Trophoblast cell (in vitro differentiated cells and primary cell): Measurements from ENCODE around the gene PDIA6.
A peak's percentile ranks its signal among the peaks of the same experiment; 100 is the strongest.
"Not testable (repeated sequence)": the region's sequence is repeated elsewhere in the genome, so short reads cannot be mapped to it uniquely, and the experiment has no call there.

Source experiments
- DNase-seq, 2 donors: peaks; one replicate each; pipeline ENCODE4 v3.0.0-alpha.2; 2016
- H2AFZ ChIP-seq: 2 replicates; pipeline ENCODE4 v1.6.1; 2013; ENCODE audit warnings: low read length, moderate library complexity, mild to moderate bottlenecking; ENCODE audit not compliant: insufficient read depth, poor library complexity
- H2AK5ac ChIP-seq: 2 replicates; pipeline ENCODE4 v1.6.1; 2013; ENCODE audit warnings: mild to moderate bottlenecking, low read length
- H2BK120ac ChIP-seq: 2 replicates; pipeline ENCODE4 v1.6.1; 2013; ENCODE audit warnings: low read length, mild to moderate bottlenecking, moderate library complexity; ENCODE audit not compliant: insufficient read depth, poor library complexity
- H2BK12ac ChIP-seq: 2 replicates; pipeline ENCODE4 v1.6.1; 2013; ENCODE audit warnings: mild to moderate bottlenecking, low read length, moderate library complexity
- H2BK5ac ChIP-seq: 2 replicates; pipeline ENCODE4 v1.6.1; 2013; ENCODE audit warnings: low read length, low read depth, moderate library complexity, mild to moderate bottlenecking; ENCODE audit not compliant: poor library complexity
- H3K14ac ChIP-seq: 2 replicates; pipeline ENCODE4 v1.6.1; 2013; ENCODE audit warnings: mild to moderate bottlenecking, low read length
- H3K18ac ChIP-seq: 2 replicates; pipeline ENCODE4 v1.6.1; 2013; ENCODE audit warnings: mild to moderate bottlenecking, low read length
- H3K23ac ChIP-seq: 2 replicates; pipeline ENCODE4 v1.6.1; 2013; ENCODE audit warnings: low read length
- H3K27ac ChIP-seq: 2 replicates; pipeline ENCODE4 v1.5.1; 2013; ENCODE audit warnings: low read depth, mild to moderate bottlenecking, inconsistent platforms, low read length, moderate library complexity
- H3K27me3 ChIP-seq: 2 replicates; pipeline ENCODE4 v1.6.1; 2013; ENCODE audit warnings: inconsistent platforms, mild to moderate bottlenecking, low read length, moderate library complexity; ENCODE audit not compliant: insufficient read depth
- H3K36me3 ChIP-seq, 2 experiments: 1 replicate in 1 of 2; 2 replicates in 1 of 2; pipeline ENCODE4 v1.6.1; 2013; ENCODE audit warnings: low read length in 2 of 2, mild to moderate bottlenecking in 2 of 2, moderate library complexity in 1 of 2; ENCODE audit not compliant: insufficient read depth in 2 of 2, control insufficient read depth in 1 of 2
- H3K4ac ChIP-seq: 2 replicates; pipeline ENCODE4 v1.6.1; 2013; ENCODE audit warnings: low read depth, mild to moderate bottlenecking, low read length, moderate library complexity
- H3K4me1 ChIP-seq, 2 experiments: 1 replicate in 1 of 2; 2 replicates in 1 of 2; pipeline ENCODE4 v1.6.1; 2013; ENCODE audit warnings: low read length in 2 of 2, mild to moderate bottlenecking in 2 of 2, moderate library complexity in 1 of 2; ENCODE audit not compliant: insufficient read depth in 2 of 2, control insufficient read depth in 1 of 2
- H3K4me2 ChIP-seq: 2 replicates; pipeline ENCODE4 v1.6.1; 2013; ENCODE audit warnings: inconsistent platforms, mild to moderate bottlenecking, low read length, moderate library complexity
- H3K4me3 ChIP-seq: 2 replicates; pipeline ENCODE4 v1.5.1; 2013; ENCODE audit warnings: mild to moderate bottlenecking, low read depth, low read length, inconsistent platforms
- H3K79me1 ChIP-seq: one replicate; pipeline ENCODE4 v1.6.1; 2013; ENCODE audit warnings: low read length
- H3K79me2 ChIP-seq: 2 replicates; pipeline ENCODE4 v1.6.1; 2013; ENCODE audit warnings: low read length, mild to moderate bottlenecking; ENCODE audit not compliant: control insufficient read depth, insufficient read depth, poor library complexity
- H3K9ac ChIP-seq: 2 replicates; pipeline ENCODE4 v1.6.1; 2013; ENCODE audit warnings: mild to moderate bottlenecking, low read length
- H3K9me3 ChIP-seq: 2 replicates; pipeline ENCODE4 v1.6.1; 2013; ENCODE audit warnings: low read depth, mild to moderate bottlenecking, control low read depth, inconsistent platforms, low read length; ENCODE audit not compliant: insufficient read depth
- H4K12ac ChIP-seq: 2 replicates; pipeline ENCODE4 v1.6.1; 2013; ENCODE audit warnings: low read depth, mild to moderate bottlenecking, low read length, moderate library complexity
- H4K8ac ChIP-seq: 2 replicates; pipeline ENCODE4 v1.6.1; 2013; ENCODE audit warnings: low read depth, mild to moderate bottlenecking, low read length, moderate library complexity
- H4K91ac ChIP-seq: one replicate; pipeline ENCODE4 v1.6.1; 2013; ENCODE audit warnings: low read depth, mild to moderate bottlenecking, low read length, moderate library complexity
- WGBS: extraction: QIAGEN DNeasy Blood & Tissue Kit; methylation state at CpG from one replicate; pipeline ENCODE4 v1.1.7; 2013; ENCODE audit warnings: missing lambda C conversion rate; ENCODE audit not compliant: insufficient read length, insufficient coverage; ENCODE audit errors: extremely low coverage; 5-methylcytosine and 5-hydroxymethylcytosine counted together

PDIA6 gene

DNA sequence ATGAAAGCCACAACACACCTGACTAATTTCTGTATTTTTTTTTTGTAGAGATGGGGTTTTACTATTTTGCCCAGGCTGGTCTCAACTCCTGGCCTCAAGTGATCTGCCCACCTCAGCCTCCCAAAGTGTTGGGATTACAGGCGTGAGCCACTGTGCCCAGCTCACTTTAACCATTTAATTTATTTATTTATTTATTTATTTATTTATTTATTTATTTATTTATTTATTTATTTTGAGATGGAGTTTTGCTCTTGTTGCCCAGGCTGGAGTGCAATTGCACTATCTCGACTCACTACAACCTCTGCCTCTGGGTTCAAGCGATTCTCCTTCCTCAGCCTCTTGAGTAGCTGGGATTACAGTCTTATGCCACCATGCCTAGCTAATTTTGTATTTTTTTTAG lies 5.7 kb upstream of the PDIA6 start:
- H3K4me2 ChIP-seq, H4K8ac ChIP-seq, H2BK120ac ChIP-seq, H3K9me3 ChIP-seq, H3K36me3 ChIP-seq, H3K79me2 ChIP-seq, H3K18ac ChIP-seq, H4K91ac ChIP-seq, H3K9ac ChIP-seq, H3K4ac ChIP-seq, H3K23ac ChIP-seq, DNase-seq, H3K4me1 ChIP-seq, H2AK5ac ChIP-seq, H3K4me3 ChIP-seq, H4K12ac ChIP-seq, H2BK12ac ChIP-seq, H3K27ac ChIP-seq, H3K27me3 ChIP-seq, H3K79me1 ChIP-seq, H2BK5ac ChIP-seq, H2AFZ ChIP-seq, H3K14ac ChIP-seq: not testable (repeated sequence)
- WGBS = no CpG with 5 or more reads among the region's 3 CpGs

DNA sequence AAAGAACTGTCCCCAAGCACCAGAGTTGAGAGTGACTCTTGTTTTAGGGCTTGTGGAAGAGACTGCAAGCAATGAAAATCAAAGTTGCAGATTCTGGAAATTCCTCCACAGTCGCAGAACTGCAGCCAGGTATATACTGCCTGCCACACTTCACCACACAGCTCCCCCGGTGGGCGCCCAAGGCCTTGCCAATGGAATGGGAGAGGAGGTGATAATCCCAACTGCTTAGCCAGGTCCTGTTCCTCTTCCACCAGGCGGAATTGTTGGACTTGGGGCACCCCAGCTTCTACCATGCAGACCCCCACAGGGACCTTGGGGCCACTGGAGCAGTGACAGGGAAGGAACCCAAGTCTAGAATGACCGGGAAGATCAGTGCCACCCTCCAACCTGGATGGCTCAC lies 4.8 kb upstream of the PDIA6 start:
- H4K12ac ChIP-seq = no peak overlapping the region
- H3K18ac ChIP-seq = no peak overlapping the region
- no peak overlapping the region for H4K91ac ChIP-seq
- no peak overlapping the region for H2BK120ac ChIP-seq
- no peak overlapping the region for H2BK5ac ChIP-seq
- H3K27ac ChIP-seq = no peak overlapping the region
- H3K9ac ChIP-seq = no peak overlapping the region
- no peak overlapping the region for H3K23ac ChIP-seq
- H4K8ac ChIP-seq = no peak overlapping the region
- DNase-seq = peak in 1 of 2 donors; percentile 16
- H3K9me3 ChIP-seq = no peaks in the 10 kb centered on the region
- H3K27me3 ChIP-seq = no peaks in the 10 kb centered on the region
- H3K36me3 ChIP-seq = no peaks in the 10 kb centered on the region
- H2BK12ac ChIP-seq = no peak overlapping the region
- peaks cover 6% of the 10 kb centered on the region in 2 experiments for H3K4me1 ChIP-seq
- no peak overlapping the region for H3K4ac ChIP-seq
- H3K79me2 ChIP-seq = peaks cover 2% of the 10 kb centered on the region
- no peak overlapping the region for H3K4me3 ChIP-seq
- no CpG with 5 or more reads among the region's 5 CpGs for WGBS
- H2AFZ ChIP-seq = no peak overlapping the region
- no peak overlapping the region for H3K4me2 ChIP-seq
- no peak overlapping the region for H3K14ac ChIP-seq
- peaks cover 2% of the 10 kb centered on the region for H3K79me1 ChIP-seq
- no peak overlapping the region for H2AK5ac ChIP-seq

DNA sequence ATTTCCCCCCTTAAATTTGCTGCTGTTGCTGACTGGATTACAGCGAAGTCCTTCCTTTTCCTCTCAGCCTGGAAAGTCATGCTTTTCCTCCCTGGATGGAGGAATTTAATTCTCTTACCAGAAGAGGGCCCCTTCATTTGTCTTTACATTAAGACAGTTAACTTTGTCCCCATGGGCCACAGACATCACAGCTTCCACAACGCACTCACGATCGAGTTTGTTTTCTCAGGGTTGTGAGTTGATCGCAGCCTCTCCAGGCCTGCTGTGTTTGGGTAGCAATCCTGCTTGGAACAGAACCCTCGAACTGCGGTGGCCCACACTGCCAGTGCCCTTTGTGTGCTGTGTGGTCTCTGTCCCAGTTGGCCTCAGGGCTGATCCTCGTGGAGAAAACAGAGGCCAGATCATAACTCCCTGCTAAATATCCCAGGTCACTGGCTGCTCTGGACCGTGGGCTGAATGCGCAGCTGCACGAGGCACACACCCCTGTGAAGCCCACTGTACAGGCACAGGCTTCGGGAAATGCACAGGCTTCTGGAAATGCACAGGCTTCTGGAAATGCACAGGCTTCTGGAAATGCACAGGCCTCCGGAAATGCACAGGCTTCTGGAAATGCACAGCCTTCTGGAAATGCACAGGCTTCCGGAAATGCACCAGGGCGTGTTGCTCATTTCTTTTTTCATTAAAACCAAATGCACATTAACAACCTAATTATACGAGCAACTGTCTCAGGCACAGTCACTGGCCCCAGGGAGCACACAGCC lies 2.2 kb upstream of the PDIA6 start:
- H4K12ac ChIP-seq = no peak overlapping the region
- H2BK12ac ChIP-seq = no peak overlapping the region
- no peak for DNase-seq
- no peaks in the 10 kb centered on the region for H3K27me3 ChIP-seq
- no peak overlapping the region for H3K14ac ChIP-seq
- no peak overlapping the region for H3K4ac ChIP-seq
- H3K9me3 ChIP-seq = no peaks in the 10 kb centered on the region
- no peak overlapping the region for H2AFZ ChIP-seq
- H3K4me2 ChIP-seq = no peak overlapping the region
- no peak overlapping the region for H4K8ac ChIP-seq
- H3K18ac ChIP-seq = no peak overlapping the region
- H3K23ac ChIP-seq = no peak overlapping the region
- no peak overlapping the region for H2AK5ac ChIP-seq
- no peak overlapping the region for H4K91ac ChIP-seq
- no peak overlapping the region for H3K9ac ChIP-seq
- no peak overlapping the region for H2BK120ac ChIP-seq
- H3K36me3 ChIP-seq = no peaks in the 10 kb centered on the region
- H3K4me1 ChIP-seq = peaks cover 6 to 13% of the 10 kb centered on the region in 2 experiments
- WGBS = no CpG with 5 or more reads among the region's 16 CpGs
- H2BK5ac ChIP-seq = no peak overlapping the region
- H3K79me2 ChIP-seq = peaks cover 15% of the 10 kb centered on the region
- H3K4me3 ChIP-seq = no peak overlapping the region
- H3K27ac ChIP-seq = no peak overlapping the region
- peaks cover 10% of the 10 kb centered on the region for H3K79me1 ChIP-seq

DNA sequence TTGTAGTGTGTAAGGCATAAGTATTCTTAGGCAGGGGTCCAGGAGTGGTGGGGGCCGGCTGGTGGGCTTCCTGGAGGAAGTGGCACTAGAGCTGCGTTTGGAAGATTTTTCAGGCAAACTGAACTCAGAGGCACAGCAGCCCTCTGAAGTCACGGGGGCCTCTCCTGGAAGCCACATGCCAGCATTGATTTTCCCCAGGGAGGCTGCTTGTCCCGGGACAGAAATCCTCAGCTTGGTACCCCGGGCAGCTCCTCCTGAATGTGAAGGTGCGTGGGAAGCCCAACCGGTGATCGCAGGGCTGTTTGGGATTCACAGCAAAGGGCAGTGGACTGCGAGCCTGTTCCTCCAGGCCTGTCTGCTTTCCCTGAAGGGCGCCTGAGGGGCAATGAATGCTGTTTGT lies 1.6 kb upstream of the PDIA6 start:
- Histone ChIP-seq H2AFZ (no peak overlapping the region), H3K4ac (no peak overlapping the region), H2AK5ac (no peak overlapping the region), H3K27me3 (no peaks in the 10 kb centered on the region), H3K18ac (no peak overlapping the region), H3K14ac (no peak overlapping the region), H3K23ac (no peak overlapping the region), H4K91ac (no peak overlapping the region), H4K12ac (no peak overlapping the region), H2BK120ac (no peak overlapping the region), H4K8ac (no peak overlapping the region), H2BK12ac (no peak overlapping the region), H3K4me2 (no peak overlapping the region), H3K4me3 (no peak overlapping the region), H3K9me3 (no peaks in the 10 kb centered on the region), H3K79me1 (peaks cover 10% of the 10 kb centered on the region), H3K4me1 (peaks cover 6 to 13% of the 10 kb centered on the region in 2 experiments), H3K36me3 (no peaks in the 10 kb centered on the region), H3K9ac (no peak overlapping the region), H2BK5ac (no peak overlapping the region), H3K27ac (no peak overlapping the region), H3K79me2 (peaks cover 18% of the 10 kb centered on the region)
- no CpG with 5 or more reads among the region's 10 CpGs for WGBS
- no peak for DNase-seq
